ENCODE measurements around the gene KRTAP5-7. TPM values are rescaled to one million over a fixed set of nuclear protein-coding genes. Genes with fewer than 3 reads are reported as not detected.

The KRTAP5-7 gene
- total RNA-seq, 5 donors from 2014 or later (not counting 1 experiment from before 2014, with no cell fraction given), result not detected

Other genes with a start within 250 kb of the KRTAP5-7 start
- 10 to 100 TPM; 17.8 to 22.6 (median 21.1) TPM for gene DHCR7, start 78.9 kb upstream of the KRTAP5-7 start, total RNA-seq
- 100 to 1,000 TPM; 125 to 190 (median 162) TPM for gene NADSYN1, start 74.1 kb upstream of the KRTAP5-7 start, total RNA-seq
- not detected for gene KRTAP5-8, start 10.8 kb downstream of the KRTAP5-7 start, total RNA-seq
- under 1 TPM in 2 of 5 donors, not detected in 3; 0.23 to 0.33 TPM for gene KRTAP5-9, start 21.2 kb downstream of the KRTAP5-7 start, total RNA-seq
- not detected for gene KRTAP5-10, start 38.3 kb downstream of the KRTAP5-7 start, total RNA-seq
- not detected for gene KRTAP5-11, start 55.6 kb downstream of the KRTAP5-7 start, total RNA-seq